ENCODE results near the gene PPM1B. TPM values are rescaled to one million over a fixed set of nuclear protein-coding genes. Genes with fewer than 3 reads are reported as not detected.
A peak's percentile ranks its signal among the peaks of the same experiment; 100 is the strongest.
"Not testable (repeated sequence)": the region's sequence is repeated elsewhere in the genome, so short reads cannot be mapped to it uniquely, and the experiment has no call there.

Gene PPM1B
- total and polyA plus RNA-seq, 2 experiments from 2014 or later = 112 to 134 TPM

- H3K27ac Mint-ChIP-seq; H3K9me2 ChIP-seq (ENCODE audit: insufficient read depth); H3K4me3 ChIP-seq; H3K27me3 ChIP-seq (ENCODE audit: insufficient read depth); H3K4me1 ChIP-seq (ENCODE audit: insufficient read depth); H3K27me3 Mint-ChIP-seq (ENCODE audit: insufficient read depth, low read depth, poor library complexity); H3K4me2 ChIP-seq; H3K4me3 Mint-ChIP-seq; H3K27ac ChIP-seq (ENCODE audit: low read depth); H3K36me3 ChIP-seq (ENCODE audit: insufficient read depth); H3K79me2 ChIP-seq (replicated peaks; ENCODE audit: insufficient read depth); H4K20me1 ChIP-seq (replicated peaks; ENCODE audit: insufficient read depth); H2AFZ ChIP-seq; ATAC-seq; H3F3A ChIP-seq (replicated peaks; ENCODE audit: low read depth); H3K4me1 Mint-ChIP-seq; DNase-seq (ENCODE audit: low spot score): not testable (repeated sequence)
- peaks cover 11% of the 10 kb centered on the region; the same call in 2 of the 3 replicates for H3K9me3 Mint-ChIP-seq
- peaks cover 11% of the 10 kb centered on the region; the same call in 1 of the 3 replicates for H3K36me3 Mint-ChIP-seq (ENCODE audit: low read depth)
Measured at GRCh38 chr2:44255704-44256103, 87.0 kb downstream of the PPM1B start.

- DNase-seq (ENCODE audit: low spot score); H3K27me3 ChIP-seq (ENCODE audit: insufficient read depth); H3K4me3 ChIP-seq; H3K9me2 ChIP-seq (ENCODE audit: insufficient read depth); H3K27me3 Mint-ChIP-seq (ENCODE audit: insufficient read depth, low read depth, poor library complexity); H3F3A ChIP-seq (replicated peaks; ENCODE audit: low read depth); H3K79me2 ChIP-seq (replicated peaks; ENCODE audit: insufficient read depth); H3K36me3 ChIP-seq (ENCODE audit: insufficient read depth); H3K27ac Mint-ChIP-seq; H3K4me2 ChIP-seq; H3K4me1 Mint-ChIP-seq; ATAC-seq; H3K4me3 Mint-ChIP-seq; H3K36me3 Mint-ChIP-seq (ENCODE audit: low read depth); H3K27ac ChIP-seq (ENCODE audit: low read depth); H2AFZ ChIP-seq; H4K20me1 ChIP-seq (replicated peaks; ENCODE audit: insufficient read depth); H3K9me3 Mint-ChIP-seq; H3K4me1 ChIP-seq (ENCODE audit: insufficient read depth): not testable (repeated sequence)
Measured at GRCh38 chr2:44257802-44258201, 89.1 kb downstream of the PPM1B start.

GRCh38 chr2:44267269-44267795 lies 98.7 kb downstream of the PPM1B start:
- Mint-ChIP-seq H3K4me3 (no peak overlapping the region), H3K27me3 (ENCODE audit: insufficient read depth, low read depth, poor library complexity) (peaks cover 3% of the 10 kb centered on the region), H3K4me1 (peaks cover 8% of the 10 kb centered on the region; the same call in 2 of the 3 replicates), H3K9me3 (no peaks in the 10 kb centered on the region), H3K36me3 (ENCODE audit: low read depth) (no peaks in the 10 kb centered on the region), H3K27ac (no peak overlapping the region)
- no peaks in the 10 kb centered on the region for H3K9me2 ChIP-seq (ENCODE audit: insufficient read depth)
- H2AFZ ChIP-seq = no peak overlapping the region
- H3F3A ChIP-seq (replicated peaks; ENCODE audit: low read depth) = no peaks in the 10 kb centered on the region
- no peaks in the 10 kb centered on the region for H4K20me1 ChIP-seq (replicated peaks; ENCODE audit: insufficient read depth)
- H3K4me3 ChIP-seq = no peak overlapping the region
- ATAC-seq (peak; percentile 50), DNase-seq (ENCODE audit: low spot score) (no peak)
- no peak for TF ChIP-seq ZNF331 (CRISPR knock-in tag; IDR thresholded peaks at IDR 0.05; ENCODE audit: low read depth)
- no peak for TF ChIP-seq ZNF114 (CRISPR knock-in tag; IDR thresholded peaks at IDR 0.05)
- no peak for TF ChIP-seq NANOG (IDR thresholded peaks at IDR 0.05; ENCODE audit: borderline replicate concordance)
- no peak for TF ChIP-seq EZH2phosphoT487 (IDR thresholded peaks at IDR 0.05; ENCODE audit: unreplicated experiment)
- TF ChIP-seq STAT1 (IDR thresholded peaks at IDR 0.05; ENCODE audit: unreplicated experiment) = no peak
- no peak for TF ChIP-seq CTCF (conservative IDR thresholded peaks at IDR 0.05; ENCODE audit: low read depth in 2 of 2)
- no peak for TF ChIP-seq REST (IDR thresholded peaks at IDR 0.05; ENCODE audit: unreplicated experiment)
- no peak for TF ChIP-seq CREB1 (CRISPR knock-in tag; IDR thresholded peaks at IDR 0.05; ENCODE audit: low read depth)
- no peak for TF ChIP-seq ETS1 (IDR thresholded peaks at IDR 0.05)
- no peak for TF ChIP-seq EZH2 (IDR thresholded peaks at IDR 0.05; ENCODE audit: low read depth, unreplicated experiment)
- H3K27me3 ChIP-seq (ENCODE audit: insufficient read depth) = no peaks in the 10 kb centered on the region
- 0 out of 2 replicates have a peak, but pooled peaks cover 4% of the 10 kb centered on the region for H3K4me1 ChIP-seq (ENCODE audit: insufficient read depth)
- no peaks in the 10 kb centered on the region for H3K79me2 ChIP-seq (replicated peaks; ENCODE audit: insufficient read depth)
- no peaks in the 10 kb centered on the region for H3K36me3 ChIP-seq (ENCODE audit: insufficient read depth)
- H3K27ac ChIP-seq (ENCODE audit: low read depth) = no peak overlapping the region
- H3K4me2 ChIP-seq = no peak overlapping the region

Measured in GM23338 (cell line).